Epithelial cell of proximal tubule (primary cell): ENCODE measurements around the gene DYNC1I2. TPM values are rescaled to one million over a fixed set of nuclear protein-coding genes. Genes with fewer than 3 reads are reported as not detected.
"Not testable (repeated sequence)": the region's sequence is repeated elsewhere in the genome, so short reads cannot be mapped to it uniquely, and the experiment has no call there.

Experiments used
- DNase-seq: peaks from one replicate; pipeline ENCODE4 v3.0.0-alpha.2; 2011; ENCODE audit warnings: low read depth
- H3K4me3 ChIP-seq: 2 replicates; pipeline ENCODE4 v1.5.1; 2011; ENCODE audit warnings: low read depth, mild to moderate bottlenecking, low read length
- total RNA-seq: library from RNA; depleted of rRNA; stranded (reverse); fragments of >200 nt; gene quantifications from 2 replicates; pipeline ENCODE4 v1.2.3, GENCODE V29; 2015
- TF ChIP-seq, protein P1 (sequence below): conservative IDR thresholded peaks from 2 replicates; pipeline ENCODE4 v1.5.1; 2012; ENCODE audit warnings: low read depth, mild to moderate bottlenecking, low read length

Gene DYNC1I2
- total RNA-seq, 1 donor from 2014 or later: 146 TPM

DNA sequence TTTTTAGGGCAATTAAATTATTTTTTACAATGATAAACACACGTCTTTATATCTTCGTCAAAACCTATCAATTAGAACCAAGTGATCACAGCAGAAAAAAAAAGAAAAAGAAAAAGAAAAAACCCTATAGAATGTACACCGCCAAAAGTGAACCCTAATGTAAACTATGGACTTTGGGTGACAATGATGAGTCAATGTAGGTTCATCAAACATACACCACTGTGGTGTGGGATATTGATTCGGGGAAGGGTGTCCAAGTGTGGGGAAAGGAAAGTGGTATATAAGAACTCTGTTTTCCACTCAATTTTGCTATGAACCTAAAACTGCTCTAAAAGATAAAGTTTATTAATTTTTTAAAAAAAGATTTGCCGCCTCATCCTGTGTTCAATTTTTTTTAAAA is 85.1 kb downstream of the DYNC1I2 start:
- TF ChIP-seq, protein P1, sequence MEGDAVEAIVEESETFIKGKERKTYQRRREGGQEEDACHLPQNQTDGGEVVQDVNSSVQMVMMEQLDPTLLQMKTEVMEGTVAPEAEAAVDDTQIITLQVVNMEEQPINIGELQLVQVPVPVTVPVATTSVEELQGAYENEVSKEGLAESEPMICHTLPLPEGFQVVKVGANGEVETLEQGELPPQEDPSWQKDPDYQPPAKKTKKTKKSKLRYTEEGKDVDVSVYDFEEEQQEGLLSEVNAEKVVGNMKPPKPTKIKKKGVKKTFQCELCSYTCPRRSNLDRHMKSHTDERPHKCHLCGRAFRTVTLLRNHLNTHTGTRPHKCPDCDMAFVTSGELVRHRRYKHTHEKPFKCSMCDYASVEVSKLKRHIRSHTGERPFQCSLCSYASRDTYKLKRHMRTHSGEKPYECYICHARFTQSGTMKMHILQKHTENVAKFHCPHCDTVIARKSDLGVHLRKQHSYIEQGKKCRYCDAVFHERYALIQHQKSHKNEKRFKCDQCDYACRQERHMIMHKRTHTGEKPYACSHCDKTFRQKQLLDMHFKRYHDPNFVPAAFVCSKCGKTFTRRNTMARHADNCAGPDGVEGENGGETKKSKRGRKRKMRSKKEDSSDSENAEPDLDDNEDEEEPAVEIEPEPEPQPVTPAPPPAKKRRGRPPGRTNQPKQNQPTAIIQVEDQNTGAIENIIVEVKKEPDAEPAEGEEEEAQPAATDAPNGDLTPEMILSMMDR: no peak
- no peak overlapping the region for H3K4me3 ChIP-seq
- no peak for DNase-seq

DNA sequence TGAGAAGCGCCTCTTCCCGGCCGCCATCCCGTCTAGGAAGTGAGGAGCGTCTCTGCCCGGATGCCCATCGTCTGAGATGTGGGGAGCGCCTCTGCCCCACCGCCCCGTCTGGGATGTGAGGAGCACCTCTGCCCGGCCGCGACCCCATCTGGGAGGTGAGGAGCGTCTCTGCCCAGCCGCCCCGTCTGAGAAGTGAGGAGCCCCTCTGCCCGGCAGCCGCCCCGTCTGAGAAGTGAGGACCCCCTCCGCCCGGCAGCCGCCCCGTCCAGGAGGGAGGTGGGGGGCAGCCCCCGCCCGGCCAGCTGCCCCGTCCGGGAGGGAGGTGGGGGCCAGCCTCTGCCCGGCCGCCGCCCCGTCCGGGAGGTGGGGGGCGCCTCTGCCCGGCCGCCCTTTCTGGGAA is 87.3 kb downstream of the DYNC1I2 start:
- DNase-seq, H3K4me3 ChIP-seq: not testable (repeated sequence)

DNA sequence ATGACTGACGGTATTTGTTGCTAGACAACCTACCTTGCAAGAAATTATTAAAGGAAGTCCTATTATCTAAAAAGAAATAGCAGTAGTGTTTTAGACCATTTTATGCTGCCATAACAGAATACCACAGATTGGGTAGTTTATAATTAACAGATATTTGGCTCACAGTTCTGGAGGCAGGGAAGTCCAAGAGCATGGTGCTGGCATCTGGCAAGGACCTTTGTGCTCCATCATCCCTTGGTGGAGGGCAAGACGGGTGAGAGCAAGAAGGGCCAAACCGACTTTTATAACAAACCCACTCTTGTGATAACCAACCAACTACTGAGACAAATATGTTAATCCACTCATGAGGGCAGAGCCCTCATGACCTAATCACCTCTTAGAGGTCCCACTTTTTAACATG is 91.2 kb downstream of the DYNC1I2 start:
- no peak for DNase-seq
- H3K4me3 ChIP-seq: no peak overlapping the region
- TF ChIP-seq, protein P1: no peak

DNA sequence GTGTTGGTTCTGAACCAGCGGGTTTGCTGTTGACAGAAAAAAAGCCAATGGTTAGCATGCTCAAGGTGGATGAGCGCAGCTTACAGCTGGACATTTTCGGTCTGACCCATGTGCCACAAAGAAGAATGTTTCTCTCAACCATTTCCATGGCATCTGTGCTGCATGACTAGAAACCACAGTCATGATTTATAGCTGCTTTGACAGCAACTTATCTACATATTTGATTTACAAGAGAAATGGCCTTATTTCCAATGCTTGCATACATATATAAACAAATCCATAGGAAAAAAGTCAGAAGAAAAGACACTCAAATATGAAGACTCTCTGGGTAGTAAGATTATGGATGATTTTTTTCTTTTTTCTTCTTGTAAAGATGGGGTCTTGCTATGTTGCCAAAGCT is 98.2 kb downstream of the DYNC1I2 start:
- no peak for DNase-seq
- TF ChIP-seq, protein P1: no peak
- no peak overlapping the region for H3K4me3 ChIP-seq

DNA sequence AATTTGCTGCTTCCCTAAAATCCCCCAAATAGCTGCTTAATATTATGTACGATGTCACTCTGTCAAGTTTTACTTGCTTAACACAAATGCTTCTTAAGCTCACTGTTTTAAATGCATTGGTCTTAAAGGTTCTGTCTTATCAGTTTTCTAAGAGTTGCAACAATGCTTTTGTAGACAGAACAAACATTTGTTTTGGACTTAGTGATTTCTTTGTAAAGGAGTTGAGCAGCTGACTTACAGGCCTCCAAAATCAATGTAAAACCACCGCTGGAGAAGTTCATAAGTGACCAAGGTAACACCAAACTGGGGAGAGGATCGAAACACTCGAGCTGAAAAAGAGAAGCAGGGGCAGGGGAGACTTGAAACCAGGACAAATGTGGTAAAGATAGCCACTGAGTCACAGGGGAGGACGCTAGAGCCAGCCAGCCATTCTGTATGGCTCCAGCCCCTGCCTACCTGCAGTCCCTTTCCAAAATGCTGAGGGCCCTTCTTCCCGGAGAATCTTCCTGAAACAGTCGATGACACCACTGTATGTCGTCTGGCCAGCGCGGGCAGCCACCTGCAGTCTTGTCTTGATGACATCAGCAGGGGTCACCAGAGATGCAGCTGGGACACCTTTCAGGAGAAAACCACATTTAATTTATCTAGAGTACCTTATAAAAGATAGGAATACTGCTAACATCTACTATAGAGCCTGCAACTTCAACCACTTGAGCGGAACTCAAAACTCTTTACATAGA is 100.2 kb downstream of the DYNC1I2 start:
- DNase-seq: no peak
- no peak overlapping the region for H3K4me3 ChIP-seq
- TF ChIP-seq, protein P1: no peak

DNA sequence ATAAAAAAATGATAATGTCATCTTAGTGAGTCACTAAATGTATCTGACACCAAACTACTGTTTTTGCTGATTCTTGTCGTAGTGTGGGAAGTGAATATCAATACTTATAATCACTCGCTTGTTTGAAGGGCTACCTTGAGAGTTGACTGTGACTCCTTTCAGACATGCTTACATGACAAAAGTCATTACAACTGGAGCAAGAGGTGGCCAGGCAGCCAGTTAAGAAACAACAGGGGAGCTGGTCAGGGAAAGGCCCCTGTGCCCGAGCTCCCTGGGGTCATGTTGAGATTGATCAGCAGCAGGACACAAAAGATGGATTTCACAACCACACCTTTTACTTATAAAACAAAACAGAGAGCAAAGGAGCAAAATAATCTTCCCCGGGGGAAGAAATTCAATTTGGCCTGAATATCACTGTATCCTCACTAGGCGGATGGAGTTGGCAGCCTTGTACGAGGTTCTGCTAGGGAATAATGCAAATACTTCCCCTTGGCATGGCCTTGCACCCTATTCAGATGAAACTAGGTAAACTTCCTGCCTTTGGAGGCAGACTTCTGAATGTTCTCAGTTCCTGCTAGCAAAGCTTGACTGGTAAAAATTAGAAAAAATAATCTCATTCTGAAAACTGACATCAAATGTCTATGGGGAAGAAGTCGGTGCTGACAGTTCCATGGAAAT is 101.2 kb downstream of the DYNC1I2 start:
- TF ChIP-seq, protein P1: no peak
- DNase-seq: no peak
- no peak overlapping the region for H3K4me3 ChIP-seq

DNA sequence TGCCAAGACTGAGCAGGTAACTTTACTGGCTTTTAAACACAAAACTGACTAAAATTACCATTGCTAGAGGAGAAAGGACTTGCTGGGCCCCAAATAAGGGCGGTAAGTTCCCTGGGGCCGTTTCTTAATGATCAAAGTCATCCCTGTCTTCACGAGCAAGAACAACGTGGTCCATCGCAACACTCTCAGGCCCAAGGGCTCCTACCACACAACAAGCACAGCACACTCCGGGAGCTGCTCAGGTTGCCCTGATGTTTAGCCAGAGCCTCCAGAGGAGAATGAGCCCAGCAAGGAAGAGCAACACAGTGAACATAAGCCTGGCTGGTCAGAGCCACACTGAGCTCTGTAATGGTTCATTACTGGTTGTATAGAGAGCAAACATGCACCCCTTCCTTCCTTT is 102.7 kb downstream of the DYNC1I2 start:
- no peak for DNase-seq
- TF ChIP-seq, protein P1: no peak

More for the DNA sequence above, 102.7 kb downstream of the DYNC1I2 start:
- H3K4me3 ChIP-seq: no peak overlapping the region
